Psoas muscle (tissue), 8 donors: ENCODE data around the gene CD19. TPM values are rescaled to one million over a fixed set of nuclear protein-coding genes. Genes with fewer than 3 reads are reported as not detected.
"Not testable (repeated sequence)": the region's sequence is repeated elsewhere in the genome, so short reads cannot be mapped to it uniquely, and the experiment has no call there.

Source experiments
- ATAC-seq, 4 donors: fragments of 200-7000 bp; cut with Tn5 transposase; one replicate each; pipeline ENCODE4 v1.9.1; 2020; ENCODE audit warnings: moderate library complexity in 3 of 4, mild to moderate bottlenecking in 2 of 4
- DNase-seq, 2 donors: peaks; one replicate each; pipeline ENCODE4 v3.0.0-alpha.2; 2020
- H3K27ac ChIP-seq: fragments of 200-600 bp; one replicate; pipeline ENCODE4 v1.8.0; 2022
- H3K27me3 ChIP-seq, 3 donors: fragments of 200-600 bp in 1 of 3; one replicate each; pipeline versions ENCODE4 v1.6.1 to v1.8.0; 2013 to 2022; ENCODE audit warnings: low read length in 2 of 3, mild to moderate bottlenecking in 2 of 3, moderate library complexity in 1 of 3; ENCODE audit not compliant: insufficient read depth in 3 of 3
- H3K36me3 ChIP-seq, 2 donors: fragments of 200-600 bp in 1 of 2; one replicate each; pipeline versions ENCODE4 v1.6.1 to v1.8.0; 2013 to 2022; ENCODE audit warnings: low read depth in 1 of 2, mild to moderate bottlenecking in 1 of 2, moderate library complexity in 1 of 2; ENCODE audit not compliant: insufficient read depth in 1 of 2
- H3K4me1 ChIP-seq: fragments of 200-600 bp; one replicate; pipeline ENCODE4 v1.8.0; 2022
- H3K4me3 ChIP-seq: fragments of 200-600 bp; one replicate; pipeline ENCODE4 v1.8.0; 2022; ENCODE audit warnings: mild to moderate bottlenecking
- H3K9me3 ChIP-seq: fragments of 200-600 bp; one replicate; pipeline ENCODE4 v1.8.0; 2022
- WGBS, 3 donors: extraction: QIAGEN DNeasy Blood & Tissue Kit; methylation state at CpG; one replicate each; pipeline versions ENCODE4 v1.1.6 to v1.1.7; 2013; 5-methylcytosine and 5-hydroxymethylcytosine counted together
- intact Hi-C, 2 donors: fragments of 100-400 bp; cut with DNase I; formaldehyde crosslinking; loops; one replicate each; pipeline versions ENCODE4 v1.11.0 to v1.14.2; 2022
- polyA plus RNA-seq, 3 donors: library from polyadenylated mRNA; stranded (reverse); fragments of 200-250 nt; gene quantifications; one replicate each; pipeline ENCODE4 v1.2.3, GENCODE V29; 2013
- total RNA-seq, 4 donors: library from RNA; stranded (reverse); fragmentation: NEBNext Ultra II Directional in 2 of 4; extraction: Animal tissue kit (Norgen Biotek cat#: 25700) in 2 of 4; gene quantifications; one replicate each; pipeline versions ENCODE4 v1.2.1 to v1.2.4, GENCODE V29; 2021 to 2023
- TF ChIP-seq, protein P1 (sequence below): fragments of 200-600 bp; IDR thresholded peaks from one replicate; pipeline ENCODE4 v1.8.0; 2022; ENCODE audit warnings: antibody characterized with exemption
- donor health status: healthy with polysubstance abuse.
- donor health status: DM: no; HTN: no; CAD: no; lungs with moderate emphysema.
- donor health status: Bipolar disorder and iron deficiency.
- donor health status: healthy.
- donor health status: DM: yes; HTN: yes; CAD: no.
- donor health status: DM: no; HTN: no; CAD: no.
- donor health status: DM: no; HTN: no; CAD: no.
- donor health status: DM: yes; HTN: yes; CAD: no.

CD19 gene
- total and polyA plus RNA-seq, 7 donors: 0.10 to 0.32 (median 0.15) TPM; not detected in 3

DNA sequence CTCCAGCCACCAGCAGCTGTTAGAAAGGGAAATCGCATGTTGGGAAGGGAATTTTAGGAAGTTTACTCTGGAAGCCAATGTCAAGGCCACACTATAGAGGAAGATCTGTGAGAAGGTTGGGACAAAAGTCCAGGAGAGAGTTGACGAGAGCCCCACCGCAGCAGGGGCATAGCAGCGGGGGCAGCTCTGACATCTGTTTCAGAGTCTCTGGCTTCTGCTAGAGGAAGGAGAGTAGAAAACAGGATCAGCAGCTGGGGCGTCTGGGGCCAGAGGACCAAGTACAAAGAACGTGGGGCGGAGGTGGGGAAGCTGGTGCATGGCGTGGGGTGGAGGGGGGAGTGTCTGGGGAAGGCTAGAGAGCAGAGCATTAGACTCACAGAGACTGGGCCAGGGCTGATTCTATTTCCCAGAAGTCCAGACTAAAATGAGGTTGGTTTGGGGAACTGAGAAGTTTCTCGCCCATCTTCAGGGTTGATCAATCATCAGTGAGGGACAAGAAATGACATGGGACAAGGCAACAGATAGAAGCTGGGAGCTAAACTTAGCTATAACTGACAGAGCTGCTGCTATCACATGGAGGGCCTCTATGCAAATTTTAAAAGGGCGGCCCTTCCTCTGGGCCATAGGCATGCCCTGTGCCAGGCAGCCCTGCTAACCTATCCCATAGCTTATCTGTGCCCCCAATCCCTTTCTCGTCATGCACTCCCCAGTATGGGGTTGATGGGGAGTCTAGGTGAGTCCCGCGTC, 7.9 kb upstream of the CD19 start:
- DNase-seq: no peak
- Histone ChIP-seq H3K9me3 (no peaks in the 10 kb centered on the region), H3K27ac (peak overlapping the region; percentile 95), H3K27me3 (no peaks in the 10 kb centered on the region), H3K36me3 (peaks cover 0 to 19% of the 10 kb centered on the region in 2 donors), H3K4me1 (peaks cover 4% of the 10 kb centered on the region), H3K4me3 (peak overlapping the region; percentile 84)
- TF ChIP-seq, protein P1, sequence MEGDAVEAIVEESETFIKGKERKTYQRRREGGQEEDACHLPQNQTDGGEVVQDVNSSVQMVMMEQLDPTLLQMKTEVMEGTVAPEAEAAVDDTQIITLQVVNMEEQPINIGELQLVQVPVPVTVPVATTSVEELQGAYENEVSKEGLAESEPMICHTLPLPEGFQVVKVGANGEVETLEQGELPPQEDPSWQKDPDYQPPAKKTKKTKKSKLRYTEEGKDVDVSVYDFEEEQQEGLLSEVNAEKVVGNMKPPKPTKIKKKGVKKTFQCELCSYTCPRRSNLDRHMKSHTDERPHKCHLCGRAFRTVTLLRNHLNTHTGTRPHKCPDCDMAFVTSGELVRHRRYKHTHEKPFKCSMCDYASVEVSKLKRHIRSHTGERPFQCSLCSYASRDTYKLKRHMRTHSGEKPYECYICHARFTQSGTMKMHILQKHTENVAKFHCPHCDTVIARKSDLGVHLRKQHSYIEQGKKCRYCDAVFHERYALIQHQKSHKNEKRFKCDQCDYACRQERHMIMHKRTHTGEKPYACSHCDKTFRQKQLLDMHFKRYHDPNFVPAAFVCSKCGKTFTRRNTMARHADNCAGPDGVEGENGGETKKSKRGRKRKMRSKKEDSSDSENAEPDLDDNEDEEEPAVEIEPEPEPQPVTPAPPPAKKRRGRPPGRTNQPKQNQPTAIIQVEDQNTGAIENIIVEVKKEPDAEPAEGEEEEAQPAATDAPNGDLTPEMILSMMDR: no peak
- intact Hi-C loops: no loop called here
- WGBS, 3 donors: 67 to 70% (median 69%) methylated on average over 13 of the region's 13 CpGs
- no peak for ATAC-seq

DNA sequence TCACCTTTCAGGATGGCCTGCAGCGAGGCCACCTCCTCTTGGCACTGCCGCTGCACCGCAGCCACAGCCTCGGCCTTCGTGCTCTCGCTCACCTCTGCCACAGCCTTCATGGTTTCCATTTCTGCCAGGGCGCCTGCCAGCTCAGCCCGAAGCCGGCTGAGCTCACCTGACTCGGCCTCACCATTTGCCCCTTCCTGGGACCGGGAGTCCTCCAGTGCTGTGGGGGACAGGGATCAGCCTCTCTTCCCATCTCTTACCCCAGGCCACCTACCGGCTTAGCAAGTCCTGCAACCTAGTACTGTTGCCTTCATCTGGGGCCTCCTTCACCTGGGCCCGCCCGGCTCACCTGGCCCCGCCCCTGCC, 7.4 kb upstream of the CD19 start:
- Histone ChIP-seq H3K36me3 (peaks cover 0 to 13% of the 10 kb centered on the region in 2 donors), H3K4me3 (peak overlapping the region; percentile 84), H3K27me3 (no peaks in the 10 kb centered on the region), H3K9me3 (no peaks in the 10 kb centered on the region), H3K27ac (peak overlapping the region; percentile 95), H3K4me1 (peaks cover 4% of the 10 kb centered on the region)
- TF ChIP-seq, protein P1: no peak
- intact Hi-C loops: no loop called here
- DNase-seq (no peak), ATAC-seq (no peak)
- 38 to 50% (median 42%) methylated on average over 15 of the region's 15 CpGs for WGBS, 3 donors

DNA sequence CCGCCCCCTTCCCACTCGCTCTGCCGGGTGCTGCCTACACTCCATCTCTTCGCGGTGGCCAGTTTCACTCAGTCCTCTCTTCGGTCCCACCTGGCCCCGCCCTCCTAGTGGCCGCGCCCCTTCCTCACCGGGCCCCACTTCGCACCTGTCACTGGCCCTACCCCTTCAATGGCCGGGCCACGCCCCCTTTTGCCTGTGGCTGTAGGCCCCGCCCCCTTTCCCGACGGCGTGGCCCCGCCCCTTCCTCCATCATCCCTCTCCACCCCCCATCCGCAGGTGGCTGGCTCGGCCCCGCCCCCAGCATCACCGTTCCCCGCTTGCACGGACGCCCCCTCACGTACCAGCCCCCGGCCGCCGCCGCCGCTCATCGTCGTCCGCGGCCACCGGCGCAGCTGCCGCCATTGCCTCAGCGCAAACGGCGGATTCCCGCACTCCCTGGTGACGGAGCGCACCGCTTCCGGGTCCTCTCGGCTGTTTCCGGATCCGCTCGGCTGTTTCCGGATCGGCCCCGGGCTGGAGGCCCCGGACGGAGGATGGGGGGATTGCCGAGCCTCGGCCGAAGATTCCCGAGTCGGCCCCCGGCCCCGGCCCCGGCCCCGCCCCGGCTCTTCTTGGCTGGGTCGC, 6.9 kb upstream of the CD19 start, which contains the start of gene RABEP2:
TSS of gene RABEP2 (minus strand) at position 477 of the 624 bp plus-strand sequence. CDS start at position 402, 75 bp downstream.
- peak within 1 kb of the TSS; percentile 84 for H3K4me3 ChIP-seq
- intact Hi-C loops: no loop called here

DNA sequence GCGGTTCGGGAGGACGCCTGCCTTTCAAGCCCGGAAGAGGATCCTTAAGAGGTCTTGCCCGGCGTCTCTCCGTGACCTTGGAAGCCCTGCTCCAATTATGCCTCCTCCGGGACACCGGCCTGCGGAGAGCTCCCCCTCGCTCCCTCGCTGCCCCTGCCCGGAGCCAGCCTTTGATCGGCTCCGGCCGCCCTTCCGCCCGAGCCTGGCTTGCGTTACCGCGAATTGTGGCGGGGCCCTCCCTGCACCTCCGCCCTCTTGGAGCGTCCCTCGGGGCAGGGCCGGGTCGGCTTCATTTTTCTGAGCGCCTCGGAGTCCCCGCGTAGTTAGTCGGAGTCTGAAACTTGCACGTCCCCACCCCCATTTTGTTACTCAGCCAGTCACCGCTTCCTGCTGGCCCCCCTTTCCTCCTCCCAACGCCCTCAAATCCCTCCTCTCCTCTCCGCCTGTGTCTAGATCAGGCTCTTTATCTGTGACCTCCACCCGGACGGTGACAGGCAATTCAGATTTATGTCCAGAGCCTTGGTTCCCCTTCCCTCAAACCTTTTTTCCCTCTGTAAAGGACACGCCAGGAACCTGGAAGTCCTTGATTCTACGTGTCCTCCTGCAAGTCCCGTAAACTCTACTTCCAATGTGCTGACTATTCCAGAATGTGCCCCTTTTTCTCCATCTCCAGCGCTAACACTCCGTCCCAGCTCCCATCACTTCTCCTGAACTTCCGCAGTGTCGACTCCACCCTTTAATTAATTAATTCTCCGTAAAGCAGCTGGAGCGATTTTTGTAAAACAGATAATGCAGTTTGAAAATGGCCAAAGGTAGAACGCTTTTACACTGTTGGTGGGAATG, 6.2 kb upstream of the CD19 start:
- DNase-seq (peak; percentile 85 to 91), ATAC-seq (peak in 2 of 4 donors; percentile 55 to 69)
- no peaks in the 10 kb centered on the region for H3K9me3 ChIP-seq
- intact Hi-C loops: no loop called here
- H3K27me3 ChIP-seq: no peaks in the 10 kb centered on the region
- H3K4me1 ChIP-seq: peaks cover 4% of the 10 kb centered on the region
- TF ChIP-seq, protein P1: no peak
- H3K27ac ChIP-seq: peak overlapping the region; percentile 95
- 1 to 3% (median 1%) methylated on average over 44 to 48 of the region's 48 CpGs for WGBS, 3 donors
- H3K36me3 ChIP-seq: peaks cover 0 to 10% of the 10 kb centered on the region in 2 donors
- H3K4me3 ChIP-seq: peak overlapping the region; percentile 84

More for the DNA sequence above, 6.9 kb upstream of the CD19 start, which contains the start of gene RABEP2:
- DNase-seq (peak; percentile 94 to 98), ATAC-seq (peak; percentile 94 to 97 (median 95))
- 1 to 2% (median 1%) methylated on average over 39 to 66 of the region's 66 CpGs for WGBS, 3 donors
- no peaks in the 10 kb centered on the region for H3K9me3 ChIP-seq
- H3K4me1 ChIP-seq: peaks cover 4% of the 10 kb centered on the region
- no peaks in the 10 kb centered on the region for H3K27me3 ChIP-seq
- H3K27ac ChIP-seq: peak within 1 kb of the TSS; percentile 95
- peaks cover 0 to 10% of the 10 kb centered on the region in 2 donors for H3K36me3 ChIP-seq
- TF ChIP-seq, protein P1: no peak

DNA sequence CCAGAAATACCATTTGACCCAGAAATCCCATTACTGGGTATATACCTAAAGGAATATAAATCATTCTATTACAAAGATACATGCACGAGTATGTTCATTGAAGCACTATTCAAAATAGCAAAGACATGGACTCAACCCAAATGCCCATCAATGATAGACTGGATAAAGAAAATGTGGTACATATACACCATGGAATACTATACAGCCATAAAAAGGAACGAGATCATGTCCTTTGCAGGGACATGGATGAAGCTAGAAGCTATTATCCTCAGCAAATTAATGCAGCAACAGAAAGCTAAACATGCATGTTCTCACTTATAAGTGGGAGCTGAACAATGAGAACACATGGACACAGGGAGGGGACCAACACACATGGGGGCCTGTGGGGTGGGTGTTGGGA, 5.5 kb upstream of the CD19 start:
- H3K4me1 ChIP-seq, H3K36me3 ChIP-seq, ATAC-seq, intact Hi-C loops, H3K27me3 ChIP-seq, H3K9me3 ChIP-seq, DNase-seq: not testable (repeated sequence)
- peak overlapping the region; percentile 95 for H3K27ac ChIP-seq
- H3K4me3 ChIP-seq: peak overlapping the region; percentile 84
- 61 to 67% (median 65%) methylated on average over 2 of the region's 2 CpGs for WGBS, 3 donors
